DND-41 (cell line): ENCODE measurements around the gene CACNA1S.

Source experiments
- CTCF ChIP-seq: IDR thresholded peaks from 2 replicates; pipeline ENCODE4 v1.5.1; 2012; ENCODE audit warnings: borderline replicate concordance, low read length, moderate library complexity, mild to moderate bottlenecking; ENCODE audit not compliant: poor library complexity, severe bottlenecking; ENCODE audit errors: extremely low read depth
- EZH2 ChIP-seq: IDR thresholded peaks from 3 replicates; pipeline ENCODE4 v1.6.1; 2012; ENCODE audit warnings: borderline replicate concordance, low read depth, mild to moderate bottlenecking, moderate library complexity, low read length, inconsistent platforms; ENCODE audit not compliant: severe bottlenecking

- no peak for TF ChIP-seq CTCF
- TF ChIP-seq EZH2 = no peak
Measured at GRCh38 chr1:201123866-201124265, 11.6 kb upstream of the CACNA1S start.
